Left ventricle myocardium inferior (tissue), 1 donor: Measurements from ENCODE around the gene KIAA1217. TPM values are rescaled to one million over a fixed set of nuclear protein-coding genes. Genes with fewer than 3 reads are reported as not detected.

Experiments used
- DNase-seq: peaks from one replicate; pipeline ENCODE4 v3.0.0-alpha.2; 2020
- H3K27ac ChIP-seq: fragments of 200-600 bp; replicated peaks from 2 replicates; pipeline ENCODE4 v1.8.0; 2021
- H3K27me3 ChIP-seq: fragments of 200-600 bp; 2 replicates; pipeline ENCODE4 v1.8.0; 2021; ENCODE audit warnings: low read depth
- H3K36me3 ChIP-seq: fragments of 200-600 bp; 2 replicates; pipeline ENCODE4 v1.8.0; 2021
- H3K4me1 ChIP-seq: fragments of 200-600 bp; 2 replicates; pipeline ENCODE4 v1.8.0; 2021
- H3K4me3 ChIP-seq: fragments of 200-600 bp; 2 replicates; pipeline ENCODE4 v1.8.0; 2021; ENCODE audit warnings: mild to moderate bottlenecking, moderate library complexity
- H3K9me3 ChIP-seq: fragments of 200-600 bp; replicated peaks from 2 replicates; pipeline ENCODE4 v1.8.0; 2021
- CTCF ChIP-seq: fragments of 200-600 bp; IDR thresholded peaks from 2 replicates; pipeline ENCODE4 v1.8.0; 2021; ENCODE audit warnings: antibody characterized with exemption, mild to moderate bottlenecking, borderline replicate concordance
- intact Hi-C: fragments of 100-400 bp; cut with micrococcal nuclease; formaldehyde crosslinking; loops from one replicate; pipeline ENCODE4 v1.11.0; 2022
- total RNA-seq: library from RNA; stranded (reverse); fragmentation: NEBNext Ultra II Directional; extraction: Animal tissue kit (Norgen Biotek cat#: 25700); gene quantifications from one replicate; pipeline ENCODE4 v1.2.1, GENCODE V29; 2021
- donor health status: DM: no; HTN: yes; CAD: no; lungs with severe emphysema.

The KIAA1217 gene
- total RNA-seq, 1 donor from 2014 or later = 30.2 TPM

- TF ChIP-seq CTCF = no peak
- Histone ChIP-seq H3K4me1 (peaks cover 31% of the 10 kb centered on the region), H3K27ac (no peak overlapping the region), H3K36me3 (no peaks in the 10 kb centered on the region), H3K4me3 (no peak overlapping the region), H3K27me3 (no peaks in the 10 kb centered on the region), H3K9me3 (no peaks in the 10 kb centered on the region)
- intact Hi-C loops = no loop called here
- no peak for DNase-seq
Measured at GRCh38 chr10:24419066-24419465, 210.1 kb downstream of the KIAA1217 start.

- Histone ChIP-seq H3K4me3 (no peak overlapping the region), H3K27ac (no peak overlapping the region), H3K36me3 (no peaks in the 10 kb centered on the region), H3K4me1 (no peaks in the 10 kb centered on the region), H3K9me3 (no peaks in the 10 kb centered on the region), H3K27me3 (no peaks in the 10 kb centered on the region)
- no peak for DNase-seq
- TF ChIP-seq CTCF = no peak
- intact Hi-C loops = no loop called here
Measured at GRCh38 chr10:24425151-24425550, 216.2 kb downstream of the KIAA1217 start.

- Histone ChIP-seq H3K27me3 (no peaks in the 10 kb centered on the region), H3K27ac (no peak overlapping the region), H3K36me3 (no peaks in the 10 kb centered on the region), H3K4me1 (no peaks in the 10 kb centered on the region), H3K9me3 (no peaks in the 10 kb centered on the region), H3K4me3 (no peak overlapping the region)
- no peak for DNase-seq
- no peak for TF ChIP-seq CTCF
- intact Hi-C loops = no loop called here
Measured at GRCh38 chr10:24427678-24428409, 218.9 kb downstream of the KIAA1217 start.

- no peak overlapping the region for H3K27ac ChIP-seq
- intact Hi-C loops = no loop called here
Measured at GRCh38 chr10:24428410-24428782, 219.5 kb downstream of the KIAA1217 start.

GRCh38 chr10:24430591-24430990 is 221.7 kb downstream of the KIAA1217 start:
- TF ChIP-seq CTCF = no peak
- intact Hi-C loops = no loop called here

More at GRCh38 chr10:24428410-24428782, 219.5 kb downstream of the KIAA1217 start:
- no peak overlapping the region for H3K4me3 ChIP-seq
- H3K36me3 ChIP-seq = peaks cover 5% of the 10 kb centered on the region
- H3K27me3 ChIP-seq = no peaks in the 10 kb centered on the region
- no peak for DNase-seq
- no peak for TF ChIP-seq CTCF
- no peaks in the 10 kb centered on the region for H3K9me3 ChIP-seq
- H3K4me1 ChIP-seq = no peaks in the 10 kb centered on the region

More at GRCh38 chr10:24430591-24430990, 221.7 kb downstream of the KIAA1217 start:
- H3K36me3 ChIP-seq = peaks cover 27% of the 10 kb centered on the region
- H3K27me3 ChIP-seq = no peaks in the 10 kb centered on the region
- H3K9me3 ChIP-seq = no peaks in the 10 kb centered on the region
- no peak overlapping the region for H3K4me3 ChIP-seq
- no peak for DNase-seq
- H3K4me1 ChIP-seq = no peaks in the 10 kb centered on the region
- H3K27ac ChIP-seq = no peak overlapping the region
